ENCODE data around the gene SLIT3.

Gene SLIT3

GRCh38 chr5:168765086-168765550, 535.8 kb downstream of the SLIT3 start:
- Histone ChIP-seq H3K4me3 (ENCODE audit: low read depth, low read length) (no peak overlapping the region), H3K9me3 (ENCODE audit: control insufficient read depth, low read length) (no peaks in the 10 kb centered on the region), H3K9ac (no peak overlapping the region), H3K27ac (no peak overlapping the region), H3K4me1 (no peaks in the 10 kb centered on the region), H3K79me2 (no peaks in the 10 kb centered on the region), H2AFZ (no peak overlapping the region), H3K36me3 (ENCODE audit: control insufficient read depth, insufficient read depth, low read length) (no peaks in the 10 kb centered on the region), H3K27me3 (ENCODE audit: control insufficient read depth, insufficient read depth, low read length) (no peaks in the 10 kb centered on the region), H3K4me2 (ENCODE audit: low read length) (no peak overlapping the region)
- no peak for TF ChIP-seq CTCF (IDR thresholded peaks at IDR 0.05)

- H3K4me3 ChIP-seq (ENCODE audit: low read depth, low read length) = no peak overlapping the region
- H3K9ac ChIP-seq = no peak overlapping the region
- no peaks in the 10 kb centered on the region for H3K9me3 ChIP-seq (ENCODE audit: control insufficient read depth, low read length)
- H3K79me2 ChIP-seq = no peaks in the 10 kb centered on the region
- no peaks in the 10 kb centered on the region for H3K4me1 ChIP-seq
- no peak overlapping the region for H2AFZ ChIP-seq
- H3K4me2 ChIP-seq (ENCODE audit: low read length) = no peak overlapping the region
- no peak for TF ChIP-seq CTCF (IDR thresholded peaks at IDR 0.05)
- H3K27ac ChIP-seq = no peak overlapping the region
- H3K27me3 ChIP-seq (ENCODE audit: control insufficient read depth, insufficient read depth, low read length) = no peaks in the 10 kb centered on the region
- H3K36me3 ChIP-seq (ENCODE audit: control insufficient read depth, insufficient read depth, low read length) = no peaks in the 10 kb centered on the region
These were observed 544.2 kb downstream of the SLIT3 start for GRCh38 chr5:168756453-168757391.

GRCh38 chr5:168755548-168756093, 545.3 kb downstream of the SLIT3 start:
- no peaks in the 10 kb centered on the region for H3K4me1 ChIP-seq

GRCh38 chr5:168753691-168754254, 547.2 kb downstream of the SLIT3 start:
- no peak overlapping the region for H3K9ac ChIP-seq
- no peaks in the 10 kb centered on the region for H3K27me3 ChIP-seq (ENCODE audit: control insufficient read depth, insufficient read depth, low read length)
- no peak for TF ChIP-seq CTCF (IDR thresholded peaks at IDR 0.05)
- no peak overlapping the region for H3K27ac ChIP-seq
- no peak overlapping the region for H3K4me2 ChIP-seq (ENCODE audit: low read length)
- no peaks in the 10 kb centered on the region for H3K36me3 ChIP-seq (ENCODE audit: control insufficient read depth, insufficient read depth, low read length)
- H3K4me3 ChIP-seq (ENCODE audit: low read depth, low read length) = no peak overlapping the region
- H3K9me3 ChIP-seq (ENCODE audit: control insufficient read depth, low read length) = no peaks in the 10 kb centered on the region
- H2AFZ ChIP-seq = no peak overlapping the region
- H3K4me1 ChIP-seq = no peaks in the 10 kb centered on the region
- no peaks in the 10 kb centered on the region for H3K79me2 ChIP-seq

More at GRCh38 chr5:168755548-168756093, 545.3 kb downstream of the SLIT3 start:
- H3K9ac ChIP-seq = no peak overlapping the region
- no peak overlapping the region for H3K4me2 ChIP-seq (ENCODE audit: low read length)
- H2AFZ ChIP-seq = no peak overlapping the region
- H3K79me2 ChIP-seq = no peaks in the 10 kb centered on the region
- H3K27ac ChIP-seq = no peak overlapping the region
- no peaks in the 10 kb centered on the region for H3K9me3 ChIP-seq (ENCODE audit: control insufficient read depth, low read length)
- no peak for TF ChIP-seq CTCF (IDR thresholded peaks at IDR 0.05)
- no peaks in the 10 kb centered on the region for H3K36me3 ChIP-seq (ENCODE audit: control insufficient read depth, insufficient read depth, low read length)
- no peak overlapping the region for H3K4me3 ChIP-seq (ENCODE audit: low read depth, low read length)
- no peaks in the 10 kb centered on the region for H3K27me3 ChIP-seq (ENCODE audit: control insufficient read depth, insufficient read depth, low read length)
